HG03159 (cell line): ENCODE data around the gene CLMN.
"Not testable (repeated sequence)": the region's sequence is repeated elsewhere in the genome, so short reads cannot be mapped to it uniquely, and the experiment has no call there.

ENCODE experiments used
- ATAC-seq: cut with Tn5 transposase; IDR thresholded peaks from one replicate; pipeline ENCODE4 v1.9.1; 2021; ENCODE audit warnings: mild to moderate bottlenecking, moderate library complexity; ENCODE audit not compliant: unreplicated experiment

CLMN gene

DNA sequence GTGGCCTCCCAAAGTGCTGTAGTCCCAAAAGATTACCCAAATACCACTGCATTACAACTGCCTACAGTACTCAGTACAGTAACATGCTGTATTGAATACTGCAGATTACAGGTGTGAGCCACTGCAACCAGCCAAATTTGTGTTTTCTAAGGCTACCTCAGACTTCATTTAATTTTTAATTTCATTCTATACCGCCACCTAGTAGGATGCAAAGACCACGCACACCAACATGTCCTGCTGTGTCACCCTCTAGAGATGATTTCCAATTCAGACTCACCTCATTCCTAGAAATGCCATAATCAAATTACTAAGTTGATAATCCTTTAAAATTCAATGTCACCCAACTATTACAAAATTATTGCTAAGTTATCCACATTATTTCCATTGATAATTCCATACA, 177.5 kb downstream of the CLMN start:
- ATAC-seq, result no peak

DNA sequence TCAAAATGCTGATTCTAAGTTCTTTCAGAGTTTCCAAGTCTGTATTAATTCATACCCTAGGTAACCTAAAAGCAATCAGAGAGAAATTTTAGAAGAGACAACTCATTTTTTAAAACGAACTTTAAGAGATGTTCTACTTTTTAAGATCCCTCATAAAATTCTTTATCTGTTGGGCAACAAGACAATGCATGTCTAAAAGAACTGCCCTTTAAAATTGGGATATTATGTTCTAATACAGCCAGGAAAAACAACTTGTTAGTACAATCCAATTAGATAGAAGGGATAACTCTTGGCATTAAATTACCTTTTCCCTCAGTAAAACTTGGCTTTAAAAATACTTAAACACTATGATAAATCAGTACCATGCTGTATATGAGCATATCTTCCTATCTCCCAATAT, 178.0 kb downstream of the CLMN start:
- ATAC-seq, result no peak

DNA sequence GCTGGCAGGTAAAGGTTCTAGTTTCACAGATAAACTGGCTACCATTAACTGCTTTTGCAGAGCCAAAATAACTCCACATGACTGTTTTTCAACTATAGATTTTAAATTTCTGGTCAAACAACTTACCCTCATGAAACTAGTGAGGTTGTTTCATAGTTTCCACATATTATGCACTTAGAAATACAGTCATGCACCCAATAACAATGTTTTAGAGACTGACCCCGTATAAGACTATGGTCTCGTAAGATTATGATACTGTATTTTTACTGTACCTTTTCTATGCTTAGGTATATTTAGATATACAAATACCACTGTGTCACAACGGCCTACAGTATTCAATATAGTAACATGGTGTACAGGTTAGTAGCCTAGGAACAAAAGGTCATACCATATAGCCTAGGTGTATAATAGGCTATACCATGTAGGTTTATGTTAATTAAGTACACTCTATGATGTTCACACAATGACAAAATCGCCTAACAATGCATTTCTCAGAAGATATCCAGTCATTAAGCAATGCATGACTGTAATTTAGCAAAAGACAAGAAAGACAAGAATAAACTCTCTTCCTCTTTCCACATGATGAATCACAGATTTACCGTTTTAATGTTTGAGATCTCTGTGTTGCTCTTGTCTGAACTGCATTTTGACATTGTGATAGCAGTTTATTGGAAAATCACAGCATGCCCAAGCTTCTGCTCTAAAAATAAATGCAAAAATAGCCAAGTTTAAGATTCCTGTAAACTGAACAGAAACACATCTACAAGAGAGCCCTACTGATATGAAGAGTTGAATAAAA, 179.4 kb downstream of the CLMN start:
- ATAC-seq, result no peak

DNA sequence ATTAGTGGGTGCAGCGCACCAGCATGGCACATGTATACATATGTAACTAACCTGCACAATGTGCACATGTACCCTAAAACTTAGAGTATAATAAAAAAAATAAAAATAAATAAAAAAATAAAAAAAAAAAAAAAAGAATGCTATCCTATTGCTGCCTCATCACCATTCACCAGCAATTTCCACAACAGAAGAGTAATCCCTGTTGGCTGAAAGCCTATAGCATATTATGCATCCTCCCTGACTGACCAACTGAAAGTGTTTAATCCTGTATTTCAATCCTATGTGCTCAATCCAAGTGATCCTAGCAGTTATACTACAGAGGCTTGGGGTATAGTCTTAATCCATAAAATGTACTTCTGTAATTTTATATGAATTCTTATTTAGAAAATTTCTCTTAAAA, 180.8 kb downstream of the CLMN start:
- ATAC-seq, result no peak

DNA sequence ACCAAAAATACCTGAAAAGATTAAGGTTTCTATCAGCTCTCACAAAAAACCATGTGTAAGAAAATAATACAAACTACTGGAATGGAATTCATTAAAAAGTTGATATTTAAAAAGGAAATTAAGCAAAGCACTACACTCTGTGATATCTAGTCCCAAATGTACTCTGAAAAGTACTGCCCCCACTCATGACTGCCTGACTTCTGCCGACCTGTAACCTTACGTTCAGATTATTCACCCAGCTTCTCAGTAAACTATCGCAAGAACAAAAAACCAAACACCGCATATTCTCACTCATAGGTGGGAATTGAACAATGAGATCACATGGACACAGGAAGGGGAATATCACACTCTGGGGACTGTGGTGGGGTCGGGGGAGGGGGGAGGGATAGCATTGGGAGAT, 181.3 kb downstream of the CLMN start:
- ATAC-seq, result not testable (repeated sequence)

DNA sequence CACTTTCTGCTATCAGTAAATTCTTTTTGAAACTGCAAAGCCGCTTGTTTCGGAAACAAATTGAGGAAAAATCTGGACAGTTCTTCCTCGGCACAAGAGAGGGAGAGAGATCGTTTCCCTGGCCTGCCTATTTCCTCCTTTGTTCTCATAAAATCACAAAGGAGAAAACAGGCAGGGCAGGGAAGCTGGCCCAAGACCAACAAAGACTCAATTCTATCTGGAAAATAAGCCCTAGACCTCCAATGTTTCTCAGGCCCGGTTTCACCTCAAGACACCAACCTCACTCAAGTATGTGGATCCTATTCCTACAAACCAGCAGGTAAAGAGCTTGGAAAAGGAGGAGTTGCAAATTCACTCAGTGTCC, 181.9 kb downstream of the CLMN start:
- no peak for ATAC-seq

DNA sequence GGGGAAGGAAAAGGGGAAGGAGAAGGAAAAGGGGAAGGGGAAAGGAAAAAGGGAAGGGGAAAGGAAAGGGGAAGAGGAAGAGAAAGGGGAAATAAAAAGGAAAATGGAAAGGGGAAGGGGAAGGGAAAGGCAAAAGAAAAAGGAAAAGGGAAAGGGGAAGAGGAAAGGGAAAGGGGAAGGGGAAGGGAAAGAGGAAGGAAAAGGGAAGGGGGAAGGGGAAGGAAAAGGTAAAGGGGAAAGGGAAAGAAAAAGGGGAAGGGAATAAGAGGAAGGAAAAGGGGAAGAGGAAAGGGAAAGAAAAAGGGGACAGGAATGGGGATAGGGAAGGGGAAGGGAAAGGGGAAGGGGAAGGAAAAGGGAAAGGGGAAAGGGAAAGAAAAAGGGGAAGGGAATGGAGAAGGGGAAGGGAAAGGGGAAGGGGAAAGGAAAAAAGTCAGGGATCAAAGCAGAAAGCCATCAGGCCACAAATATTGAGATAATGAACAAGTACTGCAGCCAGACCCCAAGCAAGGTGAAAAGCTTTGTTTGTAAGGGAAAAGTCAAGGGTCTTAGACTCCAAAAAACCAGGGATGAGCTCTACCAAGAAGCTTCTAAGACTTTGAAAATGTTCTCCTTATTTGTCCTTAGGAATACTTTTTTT, 182.4 kb downstream of the CLMN start:
- no peak for ATAC-seq

DNA sequence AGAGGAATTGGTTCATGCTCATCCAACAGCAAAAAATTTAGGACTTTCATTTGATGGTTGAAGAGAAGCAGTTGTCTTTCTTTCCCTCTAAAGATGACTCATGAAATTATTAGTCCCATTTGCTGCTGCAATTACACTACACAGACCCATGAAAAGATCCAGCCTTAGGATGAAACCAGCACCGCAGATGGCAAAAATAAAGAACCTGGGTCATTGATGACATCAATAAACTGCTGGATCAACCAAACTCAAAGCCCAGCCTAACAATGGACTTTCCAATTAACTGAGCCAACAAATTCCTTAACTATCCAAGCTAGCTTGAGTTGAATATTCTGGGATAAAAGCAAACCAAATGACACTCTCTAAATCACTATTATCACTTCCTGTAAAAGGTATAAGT, 183.1 kb downstream of the CLMN start:
- ATAC-seq, result no peak

DNA sequence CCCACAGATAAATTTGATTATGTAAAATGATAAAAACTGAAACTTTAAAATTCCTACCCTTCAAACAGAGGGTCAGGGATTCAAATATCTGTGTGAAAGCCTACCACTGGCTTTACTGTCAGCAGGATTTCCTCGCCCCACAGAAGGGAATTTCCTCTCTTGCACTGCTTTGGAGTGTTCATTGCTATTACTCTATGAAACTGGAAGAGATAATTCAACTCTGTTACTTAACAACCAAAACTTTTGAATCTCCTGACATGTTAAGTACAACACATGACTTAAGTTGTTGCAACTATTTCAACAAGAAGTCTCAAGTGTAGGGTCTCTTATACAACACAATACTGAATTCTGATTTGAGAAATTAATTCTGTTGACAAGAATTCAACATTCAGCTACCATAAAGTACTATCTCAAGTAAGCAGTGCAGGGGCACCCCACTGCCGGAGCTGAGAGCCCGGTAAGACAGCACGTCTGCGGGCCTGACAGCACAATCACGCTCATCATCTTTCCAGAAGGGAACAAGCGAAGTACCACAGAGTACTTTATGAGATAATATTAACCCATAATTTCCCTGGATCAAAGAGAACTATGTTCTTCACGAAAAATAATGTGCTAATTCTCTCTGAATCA, 185.3 kb downstream of the CLMN start:
- ATAC-seq, result no peak

DNA sequence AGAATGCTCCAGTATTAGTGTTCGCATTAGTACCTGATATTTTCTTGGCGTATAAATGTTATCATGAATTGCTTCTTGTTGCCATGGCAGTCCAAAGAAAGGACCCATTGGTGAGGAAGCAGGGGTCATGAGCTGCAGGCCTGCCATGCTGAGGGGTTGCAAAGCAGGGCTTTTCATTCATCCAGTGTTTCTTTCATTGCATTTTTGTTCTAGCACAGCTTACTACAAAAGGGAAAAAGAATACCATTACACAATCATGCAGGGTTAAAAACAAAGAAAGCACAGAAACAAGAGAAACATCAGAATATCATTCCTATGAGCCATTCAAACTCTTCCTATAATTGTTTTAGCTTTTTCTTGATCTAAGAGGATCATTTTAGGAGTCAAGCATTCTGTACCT, 186.4 kb downstream of the CLMN start:
- no peak for ATAC-seq

DNA sequence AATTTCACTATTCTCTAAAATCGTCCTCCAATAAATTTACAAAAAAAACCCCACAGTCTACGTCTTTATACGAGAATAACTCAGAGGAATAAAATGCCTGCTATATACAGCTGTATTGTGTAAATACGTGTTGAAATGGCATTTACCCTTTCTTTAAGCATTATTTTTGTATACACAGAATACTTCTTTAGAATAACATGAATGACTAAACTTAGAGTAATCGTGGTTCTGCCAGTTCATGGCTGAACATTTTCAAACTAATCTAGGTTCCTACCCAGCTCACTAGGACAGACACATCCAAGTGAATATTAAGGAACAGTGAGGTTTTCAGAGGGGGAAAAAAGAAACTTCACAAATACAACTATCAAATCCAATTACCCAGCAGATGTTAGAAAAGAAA, 186.9 kb downstream of the CLMN start:
- no peak for ATAC-seq
